Measurements from ENCODE around the gene SBK3. TPM values are rescaled to one million over a fixed set of nuclear protein-coding genes. Genes with fewer than 3 reads are reported as not detected.
"Not testable (repeated sequence)": the region's sequence is repeated elsewhere in the genome, so short reads cannot be mapped to it uniquely, and the experiment has no call there.

Gene SBK3
- total RNA-seq, 2 donors from 2014 or later: not detected

- peaks cover 0 to 3% of the 10 kb centered on the region in 2 donors for H3K36me3 Mint-ChIP-seq (ENCODE audit: insufficient read depth in 2 of 2)
- no peaks in the 10 kb centered on the region for H3K27me3 Mint-ChIP-seq (ENCODE audit: low read depth)
- H3K9me3 Mint-ChIP-seq: peaks cover 2 to 3% of the 10 kb centered on the region in 2 donors
- H3K27ac Mint-ChIP-seq: no peak overlapping the region
- ATAC-seq (replicated peaks in 1 of 2): no peak
- no peak for DNase-seq
- H3K4me3 Mint-ChIP-seq: no peak overlapping the region
- H3K4me1 Mint-ChIP-seq (ENCODE audit: low read depth): peaks cover 25% of the 10 kb centered on the region
Observed at GRCh38 chr19:55504981-55505380, 40.4 kb downstream of the SBK3 start.

- H3K9me3 Mint-ChIP-seq: peaks cover 2 to 3% of the 10 kb centered on the region in 2 donors
- H3K4me3 Mint-ChIP-seq: peak overlapping the region; percentile 72 to 81
- H3K36me3 Mint-ChIP-seq (ENCODE audit: insufficient read depth in 2 of 2): peaks cover 0 to 3% of the 10 kb centered on the region in 2 donors
- no peak for ATAC-seq (replicated peaks in 1 of 2)
- H3K27me3 Mint-ChIP-seq (ENCODE audit: low read depth): no peaks in the 10 kb centered on the region
- H3K4me1 Mint-ChIP-seq (ENCODE audit: low read depth): peaks cover 25% of the 10 kb centered on the region
- DNase-seq: no peak
- no peak overlapping the region for H3K27ac Mint-ChIP-seq
Observed at GRCh38 chr19:55504252-55504603, 41.1 kb downstream of the SBK3 start.

DNA sequence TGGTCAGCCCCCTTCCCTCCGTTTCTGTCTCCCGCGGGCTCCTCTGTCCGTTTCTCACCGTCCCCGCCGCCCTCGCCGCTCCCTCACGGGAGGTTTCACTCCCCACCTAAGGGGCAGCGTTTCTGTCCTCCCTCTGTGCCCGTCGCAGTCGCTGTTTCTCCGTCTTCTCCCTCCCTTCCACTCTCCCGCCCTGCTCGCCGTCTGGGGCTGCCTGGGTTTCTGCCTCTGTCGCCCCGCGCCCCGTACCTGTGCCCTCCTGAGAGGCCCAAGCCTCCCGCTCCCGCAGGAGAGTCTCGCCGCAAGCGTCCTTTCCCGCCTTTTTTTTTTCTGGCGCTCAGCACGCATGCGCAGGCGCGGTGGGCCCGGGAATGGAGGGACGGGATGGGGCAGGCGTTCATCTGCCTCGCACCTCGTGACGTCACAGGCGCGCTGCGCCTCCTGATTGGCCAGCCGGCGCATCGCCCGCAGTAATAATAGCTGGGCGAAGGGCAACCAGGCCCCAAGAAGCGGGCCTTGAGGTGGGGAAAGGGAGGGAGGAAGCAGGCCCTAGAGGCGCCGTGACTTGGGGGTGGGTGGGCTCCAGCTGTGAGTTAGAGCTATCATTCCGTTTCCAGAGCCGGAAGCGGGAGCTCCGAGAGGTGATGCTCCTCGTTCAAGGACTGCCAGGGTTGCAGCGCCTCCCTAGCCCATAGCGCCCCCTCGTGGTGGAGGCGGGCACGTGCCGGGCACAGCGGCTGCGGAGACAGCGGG, 41.7 kb downstream of the SBK3 start:
- H3K4me3 Mint-ChIP-seq: peak overlapping the region; percentile 72 to 81
- peaks cover 2 to 3% of the 10 kb centered on the region in 2 donors for H3K9me3 Mint-ChIP-seq
- peak overlapping the region; percentile 84 for H3K27ac Mint-ChIP-seq
- no peaks in the 10 kb centered on the region for H3K27me3 Mint-ChIP-seq (ENCODE audit: low read depth)
- peaks cover 25% of the 10 kb centered on the region for H3K4me1 Mint-ChIP-seq (ENCODE audit: low read depth)
- ATAC-seq (replicated peaks in 1 of 2) (peak; percentile 96 to 97), DNase-seq (peak; percentile 93 to 95)
- peaks cover 0 to 3% of the 10 kb centered on the region in 2 donors for H3K36me3 Mint-ChIP-seq (ENCODE audit: insufficient read depth in 2 of 2)

GRCh38 chr19:55503157-55503501, 42.2 kb downstream of the SBK3 start:
- ATAC-seq (replicated peaks in 1 of 2) (no peak), DNase-seq (no peak)
- H3K27me3 Mint-ChIP-seq (ENCODE audit: low read depth): no peaks in the 10 kb centered on the region
- peaks cover 2 to 3% of the 10 kb centered on the region in 2 donors for H3K9me3 Mint-ChIP-seq
- peak overlapping the region; percentile 84 for H3K27ac Mint-ChIP-seq
- peaks cover 0 to 3% of the 10 kb centered on the region in 2 donors for H3K36me3 Mint-ChIP-seq (ENCODE audit: insufficient read depth in 2 of 2)
- H3K4me1 Mint-ChIP-seq (ENCODE audit: low read depth): peaks cover 25% of the 10 kb centered on the region
- peak overlapping the region; percentile 72 to 81 for H3K4me3 Mint-ChIP-seq

GRCh38 chr19:55502197-55502952, 43.0 kb downstream of the SBK3 start:
- DNase-seq: no peak
- peak overlapping the region; percentile 1 to 8 for H3K4me3 Mint-ChIP-seq
- peaks cover 0 to 3% of the 10 kb centered on the region in 2 donors for H3K36me3 Mint-ChIP-seq (ENCODE audit: insufficient read depth in 2 of 2)
- ATAC-seq (replicated peaks in 1 of 2): no peak
- peak overlapping the region; percentile 11 for H3K27ac Mint-ChIP-seq
- peaks cover 2 to 3% of the 10 kb centered on the region in 2 donors for H3K9me3 Mint-ChIP-seq
- H3K27me3 Mint-ChIP-seq (ENCODE audit: low read depth): no peaks in the 10 kb centered on the region
- H3K4me1 Mint-ChIP-seq (ENCODE audit: low read depth): peaks cover 25% of the 10 kb centered on the region

DNA sequence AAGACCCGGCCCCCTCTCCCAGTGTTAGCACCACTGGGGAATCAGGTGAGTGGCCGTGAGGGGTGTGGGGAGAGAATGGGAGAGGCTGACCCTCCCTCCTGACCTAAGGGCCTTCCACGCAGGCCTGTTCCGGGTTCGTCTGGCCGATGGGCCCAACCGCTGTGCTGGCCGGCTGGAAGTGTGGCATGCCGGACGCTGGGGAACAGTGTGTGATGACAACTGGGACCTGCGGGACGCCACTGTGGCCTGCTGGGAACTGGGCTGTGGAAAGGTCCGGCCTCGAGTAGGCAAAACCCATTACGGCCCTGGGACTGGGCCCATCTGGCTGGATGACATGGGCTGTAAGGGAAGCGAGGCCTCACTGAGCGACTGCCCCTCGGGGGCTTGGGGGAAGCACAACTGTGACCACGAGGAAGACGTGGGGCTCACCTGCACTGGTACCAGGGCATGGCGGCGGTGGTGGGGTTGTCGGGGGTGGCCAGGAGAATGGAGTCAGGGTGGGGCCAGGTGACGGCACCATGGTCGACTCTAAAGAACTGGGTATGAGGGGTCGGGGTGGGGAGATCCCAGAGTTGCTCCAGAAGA, 44.9 kb downstream of the SBK3 start:
- H3K36me3 Mint-ChIP-seq (ENCODE audit: insufficient read depth in 2 of 2): peaks cover 0 to 3% of the 10 kb centered on the region in 2 donors
- H3K27me3 Mint-ChIP-seq (ENCODE audit: low read depth): no peaks in the 10 kb centered on the region
- H3K27ac Mint-ChIP-seq: no peak overlapping the region
- no peak for ATAC-seq (replicated peaks in 1 of 2)
- no peak overlapping the region for H3K4me3 Mint-ChIP-seq
- no peak for DNase-seq
- H3K9me3 Mint-ChIP-seq: peaks cover 2 to 3% of the 10 kb centered on the region in 2 donors
- peaks cover 25% of the 10 kb centered on the region for H3K4me1 Mint-ChIP-seq (ENCODE audit: low read depth)

DNA sequence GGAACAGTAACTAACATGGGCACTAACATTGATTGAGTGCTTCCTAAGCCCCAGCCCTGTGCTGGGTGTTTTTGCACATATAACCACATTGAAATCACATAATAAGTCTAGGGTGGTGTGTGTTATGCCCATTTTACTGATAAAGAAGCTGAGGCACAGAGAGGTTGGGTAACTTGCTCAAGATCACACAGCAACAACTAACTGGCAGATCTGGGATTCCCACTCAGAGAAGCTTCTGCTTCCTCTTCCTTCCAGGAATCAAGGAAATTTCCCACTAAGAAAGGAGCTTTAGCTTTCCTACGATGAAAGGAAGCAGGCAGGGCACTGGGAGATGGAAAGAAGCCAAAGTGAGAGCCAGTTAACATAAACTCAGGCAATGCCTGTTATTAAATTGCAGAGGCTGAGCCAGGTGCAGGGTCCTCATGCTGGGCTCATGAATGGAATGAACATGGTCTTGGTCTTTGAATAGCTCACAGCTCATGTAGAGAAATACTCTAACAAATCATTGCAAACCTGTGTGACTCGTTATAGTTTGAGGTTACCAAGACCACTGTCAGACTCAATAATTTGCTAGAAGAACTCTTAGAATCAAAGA, 47.0 kb downstream of the SBK3 start:
- H3K9me3 Mint-ChIP-seq: peaks cover 2 to 3% of the 10 kb centered on the region in 2 donors
- peaks cover 0 to 3% of the 10 kb centered on the region in 2 donors for H3K36me3 Mint-ChIP-seq (ENCODE audit: insufficient read depth in 2 of 2)
- DNase-seq: no peak
- peaks cover 17% of the 10 kb centered on the region for H3K4me1 Mint-ChIP-seq (ENCODE audit: low read depth)
- no peak overlapping the region for H3K4me3 Mint-ChIP-seq
- ATAC-seq (replicated peaks in 1 of 2): no peak
- no peaks in the 10 kb centered on the region for H3K27me3 Mint-ChIP-seq (ENCODE audit: low read depth)
- H3K27ac Mint-ChIP-seq: no peak overlapping the region

DNA sequence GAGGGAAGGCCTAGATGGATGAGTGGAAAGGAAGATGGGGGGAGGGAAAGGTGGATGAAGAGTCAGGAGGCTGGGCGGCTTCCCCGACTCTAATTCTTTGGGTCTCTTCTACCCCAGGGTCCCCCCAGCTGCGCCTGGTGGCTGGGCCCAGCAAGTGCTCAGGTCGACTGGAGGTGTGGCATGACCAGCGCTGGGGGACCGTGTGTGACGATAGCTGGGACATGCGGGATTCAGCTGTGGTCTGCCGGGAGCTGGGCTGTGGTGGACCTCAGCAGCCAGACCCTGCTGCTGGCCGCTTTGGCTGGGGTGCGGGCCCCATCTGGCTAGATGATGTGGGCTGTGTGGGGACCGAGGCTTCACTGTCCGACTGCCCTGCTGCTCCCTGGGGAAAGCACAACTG, 47.6 kb downstream of the SBK3 start:
- no peak overlapping the region for H3K27ac Mint-ChIP-seq
- no peaks in the 10 kb centered on the region for H3K36me3 Mint-ChIP-seq (ENCODE audit: insufficient read depth in 2 of 2)
- H3K4me1 Mint-ChIP-seq (ENCODE audit: low read depth): peaks cover 12% of the 10 kb centered on the region
- DNase-seq (no peak), ATAC-seq (replicated peaks in 1 of 2) (no peak)
- H3K9me3 Mint-ChIP-seq: no peaks in the 10 kb centered on the region
- H3K27me3 Mint-ChIP-seq (ENCODE audit: low read depth): no peaks in the 10 kb centered on the region
- no peak overlapping the region for H3K4me3 Mint-ChIP-seq

DNA sequence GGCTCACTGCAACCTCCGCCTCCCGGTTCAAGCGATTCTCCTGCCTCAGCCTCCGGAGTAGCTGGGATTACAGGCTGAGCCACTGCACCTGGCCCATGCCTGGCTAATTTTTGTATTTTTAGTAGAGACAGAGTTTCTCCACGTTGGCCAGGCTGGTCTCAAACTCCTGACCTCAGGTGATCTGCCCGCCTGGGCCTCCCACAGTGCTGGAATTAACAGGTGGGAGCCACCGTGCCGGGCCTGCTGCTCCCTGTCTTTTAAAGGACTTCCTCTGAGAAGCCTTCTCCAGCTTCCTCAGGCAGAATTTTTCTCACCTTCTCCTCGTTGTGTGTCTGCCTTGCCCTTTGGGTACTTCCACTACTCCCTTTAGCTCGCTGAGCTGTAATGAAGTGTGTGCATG, 48.5 kb downstream of the SBK3 start:
- not testable (repeated sequence) for H3K27ac Mint-ChIP-seq; H3K9me3 Mint-ChIP-seq; DNase-seq; H3K4me3 Mint-ChIP-seq; ATAC-seq (replicated peaks in 1 of 2); H3K36me3 Mint-ChIP-seq (ENCODE audit: insufficient read depth in 2 of 2); H3K27me3 Mint-ChIP-seq (ENCODE audit: low read depth); H3K4me1 Mint-ChIP-seq (ENCODE audit: low read depth)

- Mint-ChIP-seq H3K9me3 (no peaks in the 10 kb centered on the region), H3K4me3 (no peak overlapping the region), H3K27ac (no peak overlapping the region), H3K36me3 (ENCODE audit: insufficient read depth in 2 of 2) (no peaks in the 10 kb centered on the region), H3K27me3 (ENCODE audit: low read depth) (no peaks in the 10 kb centered on the region), H3K4me1 (ENCODE audit: low read depth) (no peaks in the 10 kb centered on the region)
- ATAC-seq (replicated peaks in 1 of 2): no peak
- no peak for DNase-seq
Observed at GRCh38 chr19:55495646-55496349, 49.5 kb downstream of the SBK3 start.

DNA sequence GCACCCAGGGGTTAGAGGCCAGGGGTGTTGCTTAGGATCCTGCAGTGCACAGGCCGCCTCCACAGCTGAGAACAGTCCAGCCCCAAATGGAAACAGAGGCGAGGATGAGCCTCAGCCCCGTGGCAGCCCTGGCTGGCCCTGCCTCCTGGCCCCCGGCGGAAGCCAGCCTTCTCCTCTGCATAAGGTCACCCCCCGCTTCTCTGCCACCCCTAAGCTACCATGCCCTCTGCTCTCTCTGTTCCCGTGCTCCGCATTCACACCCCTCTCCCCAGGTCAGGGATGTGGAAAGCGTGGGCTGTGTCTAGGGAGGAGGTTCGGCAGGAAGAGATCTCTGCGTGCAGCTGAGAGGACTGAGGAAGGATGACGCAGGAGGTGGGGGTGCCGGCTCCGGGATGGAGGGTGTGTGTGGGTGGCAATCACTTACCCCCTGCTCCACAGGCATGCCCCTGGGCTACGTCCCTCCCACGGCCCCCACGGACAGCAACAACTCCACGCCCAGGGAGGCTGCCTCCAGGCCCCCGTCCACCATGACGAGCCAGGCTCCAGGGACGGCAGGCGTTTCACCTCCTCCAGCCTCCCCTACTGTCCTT, 51.1 kb downstream of the SBK3 start:
- ATAC-seq (replicated peaks in 1 of 2): peak in 1 of 2 donors; percentile 26

DNA sequence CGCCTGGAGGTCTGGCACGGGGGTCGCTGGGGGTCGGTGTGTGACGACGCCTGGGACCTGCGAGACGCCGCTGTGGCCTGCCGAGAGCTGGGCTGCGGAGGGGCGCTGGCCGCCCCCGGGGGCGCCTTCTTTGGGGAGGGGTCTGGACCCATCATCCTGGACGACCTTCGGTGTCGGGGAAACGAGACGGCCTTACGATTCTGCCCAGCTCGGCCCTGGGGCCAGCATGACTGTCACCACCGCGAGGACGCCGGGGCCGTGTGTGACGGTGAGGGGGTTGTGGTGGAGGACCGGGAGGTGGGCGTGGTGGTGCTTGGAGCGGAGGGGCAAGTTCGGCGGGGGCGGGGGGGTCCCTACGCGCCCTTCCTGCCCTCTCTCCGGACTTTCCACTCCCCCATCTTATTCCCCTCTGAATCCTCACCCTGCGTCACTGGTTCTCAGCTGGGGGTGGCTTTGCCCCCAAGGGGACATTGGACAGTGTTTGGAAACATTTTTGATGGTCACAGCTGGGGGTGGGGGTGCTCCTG, 51.6 kb downstream of the SBK3 start:
- no peaks in the 10 kb centered on the region for H3K4me1 Mint-ChIP-seq (ENCODE audit: low read depth)
- no peak for DNase-seq
- H3K27me3 Mint-ChIP-seq (ENCODE audit: low read depth): no peaks in the 10 kb centered on the region
- no peak overlapping the region for H3K27ac Mint-ChIP-seq
- no peaks in the 10 kb centered on the region for H3K36me3 Mint-ChIP-seq (ENCODE audit: insufficient read depth in 2 of 2)
- H3K4me3 Mint-ChIP-seq: peak overlapping the region in 1 of 2 donors; percentile 62
- no peak for ATAC-seq (replicated peaks in 1 of 2)
- H3K9me3 Mint-ChIP-seq: no peaks in the 10 kb centered on the region

More for the DNA sequence above, 51.1 kb downstream of the SBK3 start:
- H3K9me3 Mint-ChIP-seq: no peaks in the 10 kb centered on the region
- H3K36me3 Mint-ChIP-seq (ENCODE audit: insufficient read depth in 2 of 2): no peaks in the 10 kb centered on the region
- H3K27me3 Mint-ChIP-seq (ENCODE audit: low read depth): no peaks in the 10 kb centered on the region
- no peak overlapping the region for H3K27ac Mint-ChIP-seq
- DNase-seq: no peak
- H3K4me3 Mint-ChIP-seq: peak overlapping the region; percentile 6 to 62
- H3K4me1 Mint-ChIP-seq (ENCODE audit: low read depth): no peaks in the 10 kb centered on the region

All from activated T-cell treated with anti-CD3 and anti-CD28 coated beads, Interleukin-2, amount 50 U/mL, for 72 hours (primary cell).